OCI-LY1 (cell line): ENCODE measurements around the gene PHACTR2.

Experiments
- H2AFZ ChIP-seq: fragments of 200-600 bp; sonication (generic), shearing (Covaris generic); 2 replicates; pipeline ENCODE4 v1.6.0; 2014; ENCODE audit warnings: antibody characterized with exemption, mild to moderate bottlenecking, low read length
- H3F3A ChIP-seq: fragments of 200-600 bp; sonication (generic), shearing (Covaris generic); 2 replicates; pipeline ENCODE4 v1.6.0; 2014; ENCODE audit warnings: mild to moderate bottlenecking, antibody characterized with exemption, low read length, moderate library complexity; ENCODE audit not compliant: insufficient read depth
- H3K27ac ChIP-seq: fragments of 200-600 bp; sonication (generic); 2 replicates; pipeline ENCODE4 v1.5.1; 2014; ENCODE audit warnings: low read length, mixed run types, mild to moderate bottlenecking, low read depth; ENCODE audit not compliant: poor library complexity, severe bottlenecking
- H3K27me3 ChIP-seq: fragments of 200-600 bp; sonication (generic); 2 replicates; pipeline ENCODE4 v1.6.0; 2014; ENCODE audit warnings: antibody characterized with exemption, mild to moderate bottlenecking, low read length, moderate library complexity; ENCODE audit not compliant: insufficient read depth
- H3K36me3 ChIP-seq: fragments of 200-600 bp; sonication (generic); 2 replicates; pipeline ENCODE4 v1.6.1; 2014; ENCODE audit warnings: mild to moderate bottlenecking, antibody characterized with exemption, low read length, moderate library complexity, mixed read lengths; ENCODE audit not compliant: insufficient read depth
- H3K4me1 ChIP-seq: fragments of 200-600 bp; sonication (generic); 2 replicates; pipeline ENCODE4 v1.5.1; 2014; ENCODE audit warnings: mild to moderate bottlenecking, low read length, moderate library complexity; ENCODE audit not compliant: insufficient read depth, severe bottlenecking
- H3K4me2 ChIP-seq: fragments of 200-600 bp; sonication (generic), shearing (Covaris generic); 2 replicates; pipeline ENCODE4 v1.6.1; 2014; ENCODE audit warnings: low read length
- H3K4me3 ChIP-seq: fragments of 200-600 bp; sonication (generic); 2 replicates; pipeline ENCODE4 v1.5.1; 2014; ENCODE audit warnings: low read length, low read depth, mild to moderate bottlenecking, mixed read lengths; ENCODE audit not compliant: poor library complexity, severe bottlenecking
- H3K79me2 ChIP-seq: fragments of 200-600 bp; shearing (Covaris generic); 2 replicates; pipeline ENCODE4 v1.6.1; 2016; ENCODE audit warnings: mixed run types, low read length, mixed read lengths; ENCODE audit not compliant: insufficient read depth
- H3K9ac ChIP-seq: fragments of 200-600 bp; sonication (generic), shearing (Covaris generic); 2 replicates; pipeline ENCODE4 v1.6.1; 2014; ENCODE audit warnings: mild to moderate bottlenecking, low read length, mixed read lengths
- H3K9me2 ChIP-seq: fragments of 200-600 bp; sonication (generic), shearing (Covaris generic); 2 replicates; pipeline ENCODE4 v1.6.1; 2014; ENCODE audit warnings: low read depth, mild to moderate bottlenecking, low read length, mixed read lengths
- H3K9me3 ChIP-seq: fragments of 200-600 bp; shearing (Covaris generic); 2 replicates; pipeline ENCODE4 v1.6.1; 2014; ENCODE audit warnings: low read length, mixed read lengths
- H4K20me1 ChIP-seq: fragments of 200-600 bp; sonication (generic), shearing (Covaris generic); 2 replicates; pipeline ENCODE4 v1.6.0; 2016; ENCODE audit warnings: mild to moderate bottlenecking, low read length; ENCODE audit not compliant: insufficient read depth
- CTCF ChIP-seq: fragments of 200-600 bp; sonication (generic), shearing (Covaris generic); IDR thresholded peaks from 2 replicates; pipeline ENCODE4 v1.5.1; 2017; ENCODE audit warnings: mild to moderate bottlenecking, antibody characterized with exemption, low read length, moderate library complexity, mixed read lengths
- EZH2 ChIP-seq: fragments of 200-600 bp; sonication (generic), shearing (Covaris generic); IDR thresholded peaks from 2 replicates; pipeline ENCODE4 v1.8.0; 2017; ENCODE audit warnings: borderline replicate concordance, mixed run types, mild to moderate bottlenecking, antibody characterized with exemption, low read length, moderate library complexity, mixed read lengths

The PHACTR2 gene

GRCh38 chr6:143652841-143653331 lies 24.9 kb upstream of the PHACTR2 start:
- Histone ChIP-seq H3K9me3 (no peaks in the 10 kb centered on the region), H3K4me3 (no peak overlapping the region), H3K27ac (no peak overlapping the region), H4K20me1 (no peaks in the 10 kb centered on the region), H3K9ac (no peak overlapping the region), H3K79me2 (no peaks in the 10 kb centered on the region), H3K4me2 (no peak overlapping the region), H3K9me2 (no peaks in the 10 kb centered on the region), H3K36me3 (no peaks in the 10 kb centered on the region), H2AFZ (no peak overlapping the region), H3K4me1 (no peaks in the 10 kb centered on the region), H3K27me3 (no peaks in the 10 kb centered on the region), H3F3A (no peaks in the 10 kb centered on the region)
- TF ChIP-seq EZH2, result no peak
- no peak for TF ChIP-seq CTCF

- no peak for TF ChIP-seq EZH2
- no peak for TF ChIP-seq CTCF
- Histone ChIP-seq H3K4me2 (no peak overlapping the region), H3F3A (no peaks in the 10 kb centered on the region), H2AFZ (no peak overlapping the region), H3K4me1 (no peaks in the 10 kb centered on the region), H3K27ac (no peak overlapping the region), H3K9me3 (no peaks in the 10 kb centered on the region), H3K79me2 (no peaks in the 10 kb centered on the region), H3K36me3 (no peaks in the 10 kb centered on the region), H4K20me1 (no peaks in the 10 kb centered on the region), H3K9me2 (no peaks in the 10 kb centered on the region), H3K9ac (no peak overlapping the region), H3K27me3 (no peaks in the 10 kb centered on the region), H3K4me3 (no peak overlapping the region)
Observed at GRCh38 chr6:143655541-143655940, 22.2 kb upstream of the PHACTR2 start.

GRCh38 chr6:143656026-143656425 lies 21.7 kb upstream of the PHACTR2 start:
- no peak overlapping the region for H3K27ac ChIP-seq

More at GRCh38 chr6:143656026-143656425, 21.7 kb upstream of the PHACTR2 start:
- H3K36me3 ChIP-seq, result no peaks in the 10 kb centered on the region
- H3K9me2 ChIP-seq, result no peaks in the 10 kb centered on the region
- H2AFZ ChIP-seq, result no peak overlapping the region
- no peaks in the 10 kb centered on the region for H3K79me2 ChIP-seq
- no peak overlapping the region for H3K4me3 ChIP-seq
- H3K4me1 ChIP-seq, result no peaks in the 10 kb centered on the region
- no peak overlapping the region for H3K9ac ChIP-seq
- TF ChIP-seq EZH2, result no peak
- no peak for TF ChIP-seq CTCF
- no peaks in the 10 kb centered on the region for H4K20me1 ChIP-seq
- H3K9me3 ChIP-seq, result no peaks in the 10 kb centered on the region
- H3K27me3 ChIP-seq, result no peaks in the 10 kb centered on the region
- H3K4me2 ChIP-seq, result no peak overlapping the region
- H3F3A ChIP-seq, result no peaks in the 10 kb centered on the region
